ENCODE data around the gene MAGI2. TPM values are rescaled to one million over a fixed set of nuclear protein-coding genes. Genes with fewer than 3 reads are reported as not detected.
"Not testable (repeated sequence)": the region's sequence is repeated elsewhere in the genome, so short reads cannot be mapped to it uniquely, and the experiment has no call there.

Gene MAGI2
- total RNA-seq, 1 donor from 2014 or later: 0.38 TPM

DNA sequence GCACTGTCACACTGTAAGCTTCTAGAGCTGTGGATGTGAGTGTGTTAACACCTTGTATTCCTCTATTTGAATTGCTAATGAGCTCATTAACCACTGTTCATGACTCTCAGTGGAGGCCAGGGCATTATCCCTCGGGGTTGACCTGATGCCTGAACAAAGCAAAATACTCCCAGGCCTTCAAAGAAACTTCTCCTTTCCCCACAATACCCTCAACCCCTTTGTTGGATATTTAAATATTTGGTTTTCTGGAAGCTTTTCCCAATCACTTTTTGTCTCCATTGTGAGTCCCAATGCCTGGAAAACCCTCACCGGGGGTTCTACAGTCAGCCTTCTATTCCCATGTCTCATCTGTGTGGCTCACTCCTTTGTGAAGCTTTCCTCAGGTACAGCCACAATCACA is 874.8 kb downstream of the MAGI2 start:
- H3K4me1 Mint-ChIP-seq: no peaks in the 10 kb centered on the region
- CTCF ChIA-PET: no interaction called here
- H3K36me3 Mint-ChIP-seq (ENCODE audit: low read depth): no peaks in the 10 kb centered on the region
- H3K9me3 Mint-ChIP-seq: no peaks in the 10 kb centered on the region
- intact Hi-C loops (cut with micrococcal nuclease): no loop called here
- DNase-seq (no peak), ATAC-seq (ENCODE audit: low read depth) (no peak)
- no peaks in the 10 kb centered on the region for H3K27me3 Mint-ChIP-seq
- POLR2A ChIA-PET: no interaction called here
- H3K4me3 Mint-ChIP-seq: no peak overlapping the region
- TF ChIP-seq, protein P1, sequence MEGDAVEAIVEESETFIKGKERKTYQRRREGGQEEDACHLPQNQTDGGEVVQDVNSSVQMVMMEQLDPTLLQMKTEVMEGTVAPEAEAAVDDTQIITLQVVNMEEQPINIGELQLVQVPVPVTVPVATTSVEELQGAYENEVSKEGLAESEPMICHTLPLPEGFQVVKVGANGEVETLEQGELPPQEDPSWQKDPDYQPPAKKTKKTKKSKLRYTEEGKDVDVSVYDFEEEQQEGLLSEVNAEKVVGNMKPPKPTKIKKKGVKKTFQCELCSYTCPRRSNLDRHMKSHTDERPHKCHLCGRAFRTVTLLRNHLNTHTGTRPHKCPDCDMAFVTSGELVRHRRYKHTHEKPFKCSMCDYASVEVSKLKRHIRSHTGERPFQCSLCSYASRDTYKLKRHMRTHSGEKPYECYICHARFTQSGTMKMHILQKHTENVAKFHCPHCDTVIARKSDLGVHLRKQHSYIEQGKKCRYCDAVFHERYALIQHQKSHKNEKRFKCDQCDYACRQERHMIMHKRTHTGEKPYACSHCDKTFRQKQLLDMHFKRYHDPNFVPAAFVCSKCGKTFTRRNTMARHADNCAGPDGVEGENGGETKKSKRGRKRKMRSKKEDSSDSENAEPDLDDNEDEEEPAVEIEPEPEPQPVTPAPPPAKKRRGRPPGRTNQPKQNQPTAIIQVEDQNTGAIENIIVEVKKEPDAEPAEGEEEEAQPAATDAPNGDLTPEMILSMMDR (IDR thresholded peaks at IDR 0.05): no peak
- H3K27ac Mint-ChIP-seq: no peak overlapping the region

DNA sequence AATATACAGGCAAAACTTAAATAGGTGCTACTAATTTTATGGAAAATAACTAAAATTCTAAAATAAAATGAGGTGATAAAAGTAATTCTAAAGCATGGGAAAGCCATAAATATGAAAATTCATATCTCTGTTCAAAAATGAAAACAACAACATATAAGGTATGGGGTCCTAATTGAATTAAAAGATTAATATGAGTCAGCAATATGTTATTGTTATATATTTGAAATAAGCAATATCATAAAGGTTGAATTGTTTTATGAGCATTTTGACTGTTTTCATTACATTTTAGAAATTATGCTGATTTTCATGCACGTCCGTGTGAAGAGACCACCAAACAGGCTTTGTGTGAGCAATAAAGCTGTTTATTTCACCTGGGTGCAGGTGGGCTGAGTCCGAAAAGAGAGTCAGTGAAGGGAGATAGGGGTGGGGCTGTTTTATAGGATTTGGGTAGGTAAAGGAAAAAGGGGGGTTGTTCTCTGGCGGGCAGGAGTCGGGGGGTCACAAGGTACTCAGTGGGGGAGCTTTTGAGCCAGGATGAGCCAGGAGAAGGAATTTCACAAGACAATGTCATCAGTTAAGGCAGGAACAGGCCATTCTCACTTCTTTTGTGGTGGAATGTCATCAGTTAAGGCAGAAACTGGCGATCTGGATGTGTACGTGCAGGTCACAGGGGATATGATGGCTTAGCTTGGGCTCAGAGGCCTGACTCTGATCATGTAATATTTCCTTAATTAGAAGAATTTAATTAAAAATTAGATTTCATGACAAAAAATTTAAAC is 876.1 kb downstream of the MAGI2 start:
- POLR2A ChIA-PET; ATAC-seq (ENCODE audit: low read depth); intact Hi-C loops (cut with micrococcal nuclease); H3K27ac Mint-ChIP-seq; DNase-seq; H3K27me3 Mint-ChIP-seq; CTCF ChIA-PET; H3K36me3 Mint-ChIP-seq (ENCODE audit: low read depth); H3K9me3 Mint-ChIP-seq; H3K4me3 Mint-ChIP-seq; H3K4me1 Mint-ChIP-seq: not testable (repeated sequence)

DNA sequence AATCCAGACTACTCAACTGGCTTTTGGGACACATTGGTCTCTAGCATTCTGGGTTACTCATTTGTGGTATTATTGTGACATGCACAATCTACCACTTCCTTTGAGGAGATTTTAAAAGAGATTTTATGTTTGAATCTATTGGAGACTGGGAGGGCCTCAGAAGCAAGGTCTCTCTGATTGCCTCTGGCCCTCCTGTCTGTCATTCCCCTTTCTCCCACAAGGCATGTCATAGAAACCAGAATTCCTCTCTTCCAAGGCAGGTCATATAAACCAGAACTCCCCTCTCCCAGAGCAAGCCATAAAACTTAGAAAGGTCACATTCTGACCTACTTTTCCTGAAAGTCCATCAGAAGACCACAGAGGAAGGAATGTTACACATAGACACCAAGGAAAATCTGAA is 877.2 kb downstream of the MAGI2 start:
- ChIA-PET CTCF (no interaction called here), POLR2A (no interaction called here)
- Mint-ChIP-seq H3K9me3 (no peaks in the 10 kb centered on the region), H3K36me3 (ENCODE audit: low read depth) (no peaks in the 10 kb centered on the region), H3K27ac (no peak overlapping the region), H3K4me3 (no peak overlapping the region), H3K27me3 (no peaks in the 10 kb centered on the region), H3K4me1 (no peaks in the 10 kb centered on the region)
- intact Hi-C loops (cut with micrococcal nuclease): no loop called here
- DNase-seq (no peak), ATAC-seq (ENCODE audit: low read depth) (no peak)
- TF ChIP-seq, protein P1 (IDR thresholded peaks at IDR 0.05): no peak

DNA sequence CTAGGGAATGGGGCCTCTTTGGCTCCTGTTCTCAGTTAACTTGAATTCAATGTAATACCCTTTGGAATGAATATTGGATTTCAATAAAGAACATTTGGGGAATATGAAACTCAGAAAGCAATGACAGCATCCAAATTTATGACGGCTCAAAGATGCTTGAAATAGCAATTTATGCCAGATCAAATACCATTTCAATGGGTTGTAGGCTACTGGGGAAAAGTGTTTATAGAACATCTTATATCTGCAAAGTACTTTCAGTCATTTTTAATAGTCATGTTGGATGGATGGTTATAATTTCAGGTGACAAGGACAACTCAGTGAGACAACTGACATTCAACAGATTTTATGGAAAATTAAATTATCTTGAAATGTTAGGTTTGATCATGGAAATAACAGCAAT is 882.2 kb downstream of the MAGI2 start:
- Mint-ChIP-seq H3K4me1 (no peaks in the 10 kb centered on the region), H3K9me3 (no peaks in the 10 kb centered on the region), H3K36me3 (ENCODE audit: low read depth) (no peaks in the 10 kb centered on the region), H3K27me3 (no peaks in the 10 kb centered on the region), H3K4me3 (no peak overlapping the region), H3K27ac (no peak overlapping the region)
- no peak for ATAC-seq (ENCODE audit: low read depth)
- intact Hi-C loops (cut with micrococcal nuclease): no loop called here
- no peak for DNase-seq
- CTCF ChIA-PET: no interaction called here
- POLR2A ChIA-PET: no interaction called here
- TF ChIP-seq, protein P1 (IDR thresholded peaks at IDR 0.05): no peak

- intact Hi-C loops (cut with micrococcal nuclease): no loop called here
- Mint-ChIP-seq H3K27ac (no peak overlapping the region), H3K4me1 (no peaks in the 10 kb centered on the region), H3K27me3 (no peaks in the 10 kb centered on the region), H3K36me3 (ENCODE audit: low read depth) (no peaks in the 10 kb centered on the region), H3K4me3 (no peak overlapping the region), H3K9me3 (no peaks in the 10 kb centered on the region)
- TF ChIP-seq, protein P1 (IDR thresholded peaks at IDR 0.05): no peak
- DNase-seq (no peak), ATAC-seq (ENCODE audit: low read depth) (no peak)
- ChIA-PET CTCF (no interaction called here), POLR2A (no interaction called here)
Measured at GRCh38 chr7:78568690-78569089, 884.8 kb downstream of the MAGI2 start.

GRCh38 chr7:78567836-78568235 is 885.6 kb downstream of the MAGI2 start:
- Mint-ChIP-seq H3K27ac (no peak overlapping the region), H3K36me3 (ENCODE audit: low read depth) (no peaks in the 10 kb centered on the region), H3K4me1 (no peaks in the 10 kb centered on the region), H3K27me3 (no peaks in the 10 kb centered on the region), H3K9me3 (no peaks in the 10 kb centered on the region), H3K4me3 (no peak overlapping the region)
- intact Hi-C loops (cut with micrococcal nuclease): no loop called here
- no peak for DNase-seq
- ChIA-PET CTCF (no interaction called here), POLR2A (no interaction called here)
- ATAC-seq (ENCODE audit: low read depth): no peak
- TF ChIP-seq, protein P1 (IDR thresholded peaks at IDR 0.05): no peak

All from activated B cell treated with CpG ODN at 0.5 μM for 24 hours (primary cell).